Activated gamma-delta T cell (primary cell): ENCODE results near the gene RPS6KA3.
"Not testable (repeated sequence)": the region's sequence is repeated elsewhere in the genome, so short reads cannot be mapped to it uniquely, and the experiment has no call there.

ENCODE experiments used
- DNase-seq: peaks from one replicate; lab custom pipeline; 2025; lab: John Stamatoyannopoulos, UW

RPS6KA3 gene

DNA sequence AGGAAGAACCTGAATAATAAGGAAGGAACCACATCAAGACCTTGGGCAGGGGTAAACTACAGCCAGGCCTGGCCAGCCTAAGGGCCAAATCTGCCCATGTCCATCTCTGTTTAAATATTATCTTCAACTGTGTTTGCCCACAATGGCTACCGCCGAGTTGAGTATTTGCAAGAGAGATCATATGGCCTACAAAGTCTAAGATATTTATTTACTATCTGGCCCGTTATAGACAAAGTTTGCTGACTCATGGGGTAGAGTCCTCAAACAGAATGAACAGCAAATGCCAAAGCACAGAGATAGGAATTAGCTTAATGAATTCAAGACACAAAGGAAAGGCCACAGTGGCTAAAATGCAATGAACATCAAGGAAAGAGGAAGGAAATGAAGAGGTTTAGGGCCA, 44.8 kb downstream of the RPS6KA3 start:
- no peak for DNase-seq

GRCh38 chrX:20218836-20219505, 47.7 kb downstream of the RPS6KA3 start:
- DNase-seq, result no peak

- DNase-seq, result no peak
Measured at GRCh38 chrX:20217906-20218305, 48.8 kb downstream of the RPS6KA3 start.

DNA sequence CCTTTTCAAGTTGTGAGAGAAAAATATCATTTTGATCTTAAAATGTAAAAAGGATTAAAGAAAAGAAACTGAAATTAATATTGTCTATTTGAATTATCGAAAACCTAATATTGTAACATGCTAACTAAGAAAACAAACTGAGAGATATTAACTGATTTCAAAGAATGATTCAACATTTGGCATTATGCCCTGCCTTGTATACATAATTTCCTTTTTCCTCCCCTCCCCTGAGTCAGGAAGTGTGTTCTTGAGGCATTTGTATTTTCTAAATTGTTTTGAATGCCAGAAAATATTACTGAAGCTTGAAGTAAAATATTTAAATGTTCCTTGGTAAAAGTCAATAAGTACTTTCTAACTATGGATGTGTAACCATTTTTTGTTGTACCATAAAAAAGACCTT, 49.4 kb downstream of the RPS6KA3 start:
- no peak for DNase-seq

GRCh38 chrX:20215565-20215964, 51.1 kb downstream of the RPS6KA3 start:
- DNase-seq, result no peak

GRCh38 chrX:20212486-20213089, 54.1 kb downstream of the RPS6KA3 start:
- no peak for DNase-seq

- DNase-seq, result no peak
Measured at GRCh38 chrX:20211261-20211786, 55.4 kb downstream of the RPS6KA3 start.

DNA sequence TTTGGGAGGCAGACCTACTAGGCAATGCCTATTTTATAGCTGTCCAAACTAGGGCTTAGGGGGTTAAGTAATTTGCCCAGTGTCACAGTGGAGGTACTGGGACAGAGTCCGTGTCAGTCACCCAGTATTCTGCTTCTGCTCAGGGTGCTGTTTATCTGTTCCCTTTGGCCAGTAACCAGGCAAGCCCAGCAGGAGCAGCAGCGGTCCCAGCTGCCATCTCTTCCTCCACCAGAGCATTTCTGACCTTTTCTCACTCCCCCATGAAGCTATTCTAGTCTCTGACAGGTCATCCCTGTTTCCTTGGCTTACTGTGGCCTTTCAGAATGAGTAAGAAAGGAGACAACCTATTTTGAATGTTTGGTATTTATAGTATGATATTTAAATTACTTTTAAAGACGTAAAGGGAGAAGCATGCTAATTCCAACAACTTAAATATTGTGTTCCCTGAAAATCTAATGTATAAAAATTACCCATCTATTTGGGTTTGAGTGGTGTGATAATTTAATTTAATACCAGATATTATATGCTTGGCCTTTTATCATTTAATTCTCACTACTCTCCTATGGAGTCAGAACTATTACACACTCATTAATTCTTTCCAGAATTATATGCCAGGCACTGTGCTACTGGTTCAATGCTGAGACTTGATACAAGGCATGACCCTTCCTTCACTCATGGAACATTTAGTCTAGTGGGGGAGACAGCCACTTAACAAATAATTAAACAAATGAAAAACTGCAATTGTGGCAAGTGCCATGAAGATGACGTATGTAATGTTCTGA, 60.6 kb downstream of the RPS6KA3 start:
- DNase-seq, result no peak

- no peak for DNase-seq
Measured at GRCh38 chrX:20204351-20204750, 62.4 kb downstream of the RPS6KA3 start.

DNA sequence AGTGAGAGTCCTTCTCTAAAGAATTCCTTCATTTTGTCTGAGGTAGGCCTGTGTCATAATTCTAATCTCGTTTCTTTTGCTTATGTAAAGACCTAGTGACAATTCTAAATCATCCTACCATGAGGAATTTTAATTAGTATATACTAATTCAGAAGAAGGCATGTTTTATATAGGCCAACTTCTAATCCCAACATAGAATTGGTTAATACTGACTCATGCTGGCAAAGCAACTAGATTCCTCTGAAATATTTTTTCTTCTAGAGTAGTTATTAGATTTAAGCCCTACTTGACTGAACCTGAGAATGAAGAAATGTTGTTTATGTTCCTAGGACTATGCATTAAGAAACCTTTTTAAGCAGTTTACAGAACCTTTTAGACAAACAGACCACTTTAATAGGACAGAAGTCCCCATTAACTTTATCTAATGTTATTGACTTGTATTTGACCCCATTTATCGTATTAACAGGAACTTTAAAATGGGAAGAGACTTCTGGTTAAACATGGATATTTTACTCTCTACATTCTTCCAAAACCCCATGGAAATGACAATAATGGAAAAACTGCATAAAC, 69.0 kb downstream of the RPS6KA3 start:
- DNase-seq, result no peak

- no peak for DNase-seq
Measured at GRCh38 chrX:20189171-20189570, 77.5 kb downstream of the RPS6KA3 start.

- no peak for DNase-seq
Measured at GRCh38 chrX:20181598-20182329, 84.9 kb downstream of the RPS6KA3 start.

- DNase-seq, result no peak
Measured at GRCh38 chrX:20177093-20177492, 89.6 kb downstream of the RPS6KA3 start.

GRCh38 chrX:20173856-20174255, 92.9 kb downstream of the RPS6KA3 start:
- DNase-seq, result no peak

GRCh38 chrX:20173313-20173712, 93.4 kb downstream of the RPS6KA3 start:
- DNase-seq, result no peak

GRCh38 chrX:20171887-20172286, 94.8 kb downstream of the RPS6KA3 start:
- DNase-seq, result no peak

- not testable (repeated sequence) for DNase-seq
Measured at GRCh38 chrX:20162516-20162915, 104.2 kb downstream of the RPS6KA3 start.

DNA sequence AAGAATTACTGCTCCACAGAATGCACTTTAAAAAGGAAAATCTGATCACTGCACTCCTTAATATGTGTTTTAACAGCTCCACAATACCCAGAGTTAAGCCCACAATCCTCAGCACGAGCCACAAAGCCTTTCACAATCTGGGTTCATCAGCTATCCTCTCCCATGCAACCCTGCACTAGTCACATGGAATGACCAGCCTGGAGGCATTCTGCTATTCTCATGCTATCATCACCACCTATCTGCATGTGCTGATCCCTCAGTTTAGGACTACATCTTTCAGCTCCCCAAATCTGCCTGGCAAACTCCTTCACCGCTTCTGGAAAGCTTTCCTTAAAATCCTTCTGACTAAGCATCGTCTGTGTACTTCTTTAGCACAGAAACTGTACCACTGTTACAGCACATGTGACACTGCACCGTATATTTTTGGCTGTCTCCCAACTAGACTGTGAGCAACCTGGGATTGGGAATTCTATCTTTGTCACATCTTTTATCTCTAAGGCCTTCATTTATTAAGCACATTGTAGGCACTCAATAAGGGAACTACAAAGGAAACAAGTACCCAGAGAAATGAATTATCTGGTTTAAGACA, 106.8 kb downstream of the RPS6KA3 start:
- no peak for DNase-seq

DNA sequence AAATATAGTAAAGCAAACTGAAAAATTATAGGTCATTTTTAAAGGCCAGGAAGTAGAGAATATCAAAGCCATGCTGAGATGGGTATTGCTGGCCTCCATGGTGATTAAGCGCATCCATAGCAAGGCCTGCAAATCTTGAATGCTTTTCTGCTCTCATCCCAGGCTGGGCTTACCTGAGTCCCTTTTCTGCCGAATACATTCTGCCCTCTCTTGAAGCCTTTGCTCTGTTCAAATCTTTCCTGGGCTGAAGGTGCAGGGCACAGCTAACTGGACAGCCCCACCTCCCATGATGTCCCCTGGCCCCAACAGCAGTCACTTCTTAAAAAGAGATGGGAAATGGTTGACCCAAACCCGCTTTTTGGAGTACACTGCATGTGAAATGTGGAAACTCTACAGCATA, 115.0 kb downstream of the RPS6KA3 start:
- DNase-seq, result no peak

- DNase-seq, result no peak
Measured at GRCh38 chrX:20149326-20149725, 117.4 kb downstream of the RPS6KA3 start.

DNA sequence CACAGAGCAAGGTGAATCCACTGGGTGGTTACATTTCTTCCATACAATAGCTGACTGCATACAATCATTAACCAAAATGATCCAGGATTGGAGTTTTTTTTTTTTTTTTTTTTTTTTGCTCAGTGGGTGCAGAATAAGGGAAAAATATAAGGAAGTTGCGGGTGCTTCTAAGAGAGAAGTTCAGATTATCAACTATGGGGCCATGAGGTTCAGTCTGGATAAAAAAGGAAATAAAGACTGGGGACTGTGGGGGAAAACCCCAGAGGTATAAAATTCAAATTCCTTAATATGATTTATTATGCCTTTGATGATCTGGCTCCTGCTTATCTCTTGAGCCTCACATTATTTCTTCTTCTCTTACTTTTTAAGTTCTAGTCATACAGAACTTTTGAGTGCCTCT, 119.1 kb downstream of the RPS6KA3 start:
- no peak for DNase-seq
